Suprapubic skin (tissue), 4 donors: ENCODE results near the gene SLC26A8. TPM values are rescaled to one million over a fixed set of nuclear protein-coding genes. Genes with fewer than 3 reads are reported as not detected.

ENCODE experiments used
- DNase-seq, 2 donors: peaks; one replicate each; pipeline ENCODE4 v3.0.0-alpha.2; 2019; ENCODE audit warnings: low spot score in 2 of 2
- H3K27ac ChIP-seq: fragments of 200-600 bp; sonication (generic); one replicate; pipeline ENCODE4 v1.5.1; 2019
- H3K27me3 ChIP-seq: fragments of 200-600 bp; sonication (generic); one replicate; pipeline ENCODE4 v1.5.1; 2019
- H3K36me3 ChIP-seq: fragments of 200-600 bp; sonication (generic); one replicate; pipeline ENCODE4 v1.5.1; 2019
- H3K4me1 ChIP-seq: fragments of 200-600 bp; sonication (generic); one replicate; pipeline ENCODE4 v1.5.1; 2019
- H3K4me3 ChIP-seq: fragments of 200-600 bp; sonication (generic); one replicate; pipeline ENCODE4 v1.5.1; 2019; ENCODE audit warnings: mild to moderate bottlenecking
- H3K9me3 ChIP-seq: fragments of 200-600 bp; sonication (generic); one replicate; pipeline ENCODE4 v1.5.1; 2019
- EP300 ChIP-seq: sonication (generic); formaldehyde crosslinking; IDR thresholded peaks from one replicate; pipeline ENCODE4 v1.6.1; 2017; ENCODE audit warnings: antibody characterized with exemption
- POLR2A ChIP-seq, 2 donors: fragments of 450-650 bp; IDR thresholded peaks; one replicate each; pipeline ENCODE4 v1.6.1; 2017; ENCODE audit warnings: antibody characterized with exemption in 2 of 2, mild to moderate bottlenecking in 2 of 2, moderate library complexity in 2 of 2
- POLR2AphosphoS5 ChIP-seq, 3 donors: sonication (generic); formaldehyde crosslinking; IDR thresholded peaks; one replicate each; pipeline ENCODE4 v1.6.1; 2017; ENCODE audit warnings: antibody characterized with exemption in 3 of 3
- WGBS: methylation state at CpG from one replicate; pipeline ENCODE4 v1.1.5; 2018; 5-methylcytosine and 5-hydroxymethylcytosine counted together
- total RNA-seq, 4 donors: library from RNA; depleted of rRNA; stranded (reverse); fragments of >200 nt; gene quantifications; one replicate each; pipeline ENCODE4 v1.1.0, GENCODE V29; 2016
- TF ChIP-seq, protein P1 (sequence below), 2 donors: fragments of 200-600 bp in 1 of 2; fragments of 450-650 bp in 1 of 2; sonication (generic) in 1 of 2; IDR thresholded peaks; one replicate each; pipeline ENCODE4 v1.5.1; 2016 to 2019; ENCODE audit warnings: antibody characterized with exemption in 2 of 2, mild to moderate bottlenecking in 1 of 2, moderate library complexity in 1 of 2

SLC26A8 gene
- total RNA-seq, 4 donors from 2014 or later: not detected

- WGBS: 100% methylated on average over 2 of the region's 2 CpGs
- H3K27ac ChIP-seq: peak overlapping the region; percentile 0
- no peaks in the 10 kb centered on the region for H3K9me3 ChIP-seq
- TF ChIP-seq POLR2A (IDR thresholded peaks at IDR 0.05) (no peak), POLR2AphosphoS5 (IDR thresholded peaks at IDR 0.05) (no peak)
- TF ChIP-seq, protein P1, sequence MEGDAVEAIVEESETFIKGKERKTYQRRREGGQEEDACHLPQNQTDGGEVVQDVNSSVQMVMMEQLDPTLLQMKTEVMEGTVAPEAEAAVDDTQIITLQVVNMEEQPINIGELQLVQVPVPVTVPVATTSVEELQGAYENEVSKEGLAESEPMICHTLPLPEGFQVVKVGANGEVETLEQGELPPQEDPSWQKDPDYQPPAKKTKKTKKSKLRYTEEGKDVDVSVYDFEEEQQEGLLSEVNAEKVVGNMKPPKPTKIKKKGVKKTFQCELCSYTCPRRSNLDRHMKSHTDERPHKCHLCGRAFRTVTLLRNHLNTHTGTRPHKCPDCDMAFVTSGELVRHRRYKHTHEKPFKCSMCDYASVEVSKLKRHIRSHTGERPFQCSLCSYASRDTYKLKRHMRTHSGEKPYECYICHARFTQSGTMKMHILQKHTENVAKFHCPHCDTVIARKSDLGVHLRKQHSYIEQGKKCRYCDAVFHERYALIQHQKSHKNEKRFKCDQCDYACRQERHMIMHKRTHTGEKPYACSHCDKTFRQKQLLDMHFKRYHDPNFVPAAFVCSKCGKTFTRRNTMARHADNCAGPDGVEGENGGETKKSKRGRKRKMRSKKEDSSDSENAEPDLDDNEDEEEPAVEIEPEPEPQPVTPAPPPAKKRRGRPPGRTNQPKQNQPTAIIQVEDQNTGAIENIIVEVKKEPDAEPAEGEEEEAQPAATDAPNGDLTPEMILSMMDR (IDR thresholded peaks at IDR 0.05): no peak
- H3K36me3 ChIP-seq: no peaks in the 10 kb centered on the region
- peaks cover 2% of the 10 kb centered on the region for H3K4me1 ChIP-seq
- DNase-seq: no peak
- no peaks in the 10 kb centered on the region for H3K27me3 ChIP-seq
- no peak overlapping the region for H3K4me3 ChIP-seq
These were observed 97.8 kb downstream of the SLC26A8 start for GRCh38 chr6:35926509-35927215.

DNA sequence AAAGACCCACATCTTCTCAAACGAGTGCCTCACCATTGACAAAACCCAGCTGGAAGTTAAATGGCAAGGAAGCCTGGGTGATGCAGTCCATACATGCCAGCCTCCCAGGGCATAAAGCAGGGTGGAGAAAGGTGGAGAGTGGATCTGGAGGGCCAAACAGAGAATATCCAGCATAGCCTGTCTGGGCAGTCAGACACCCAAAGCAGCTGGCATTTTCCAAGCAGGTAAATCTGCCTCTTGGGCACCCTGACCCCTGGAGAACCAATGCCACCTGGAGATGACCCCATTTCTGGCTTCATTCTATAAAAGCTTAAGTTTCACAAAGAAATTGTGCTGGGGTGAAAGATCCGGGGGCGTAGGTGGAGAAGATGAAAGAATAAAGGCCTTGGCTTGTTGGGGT lies 98.5 kb downstream of the SLC26A8 start:
- Histone ChIP-seq H3K4me3 (no peak overlapping the region), H3K36me3 (no peaks in the 10 kb centered on the region), H3K27me3 (no peaks in the 10 kb centered on the region), H3K9me3 (no peaks in the 10 kb centered on the region), H3K27ac (peak overlapping the region; percentile 12), H3K4me1 (peaks cover 8% of the 10 kb centered on the region)
- no peak for DNase-seq
- WGBS: 80% methylated on average over 3 of the region's 3 CpGs
- TF ChIP-seq EP300: no peak
- TF ChIP-seq POLR2A (IDR thresholded peaks at IDR 0.05): no peak
- TF ChIP-seq POLR2AphosphoS5 (IDR thresholded peaks at IDR 0.05): no peak
- TF ChIP-seq, protein P1 (IDR thresholded peaks at IDR 0.05): no peak

DNA sequence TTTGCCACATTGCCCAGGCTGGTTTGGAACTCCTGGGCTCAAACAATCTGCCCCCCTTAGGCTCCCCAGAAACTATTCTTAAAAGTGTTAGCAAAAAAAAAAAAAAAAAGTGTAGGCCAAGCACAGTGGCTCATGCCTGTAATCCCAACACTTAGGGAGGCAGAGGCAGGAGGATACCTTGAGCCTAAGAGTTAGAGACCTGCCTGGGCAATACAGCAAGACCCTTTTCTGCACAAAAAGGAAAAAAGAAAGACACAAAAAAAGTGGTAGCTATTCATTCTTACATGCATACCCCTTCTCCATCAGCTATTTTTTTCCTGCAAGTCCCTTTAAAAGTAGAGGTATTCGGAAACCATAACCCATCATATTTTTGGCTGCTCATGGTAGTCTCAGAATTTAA lies 100.3 kb downstream of the SLC26A8 start:
- 94% methylated on average over 1 of the region's 1 CpG for WGBS
- Histone ChIP-seq H3K27ac (no peak overlapping the region), H3K36me3 (no peaks in the 10 kb centered on the region), H3K4me1 (peaks cover 20% of the 10 kb centered on the region), H3K9me3 (no peaks in the 10 kb centered on the region), H3K27me3 (no peaks in the 10 kb centered on the region), H3K4me3 (no peak overlapping the region)
- DNase-seq: no peak
- TF ChIP-seq, protein P1 (IDR thresholded peaks at IDR 0.05): no peak
- no peak for TF ChIP-seq POLR2AphosphoS5 (IDR thresholded peaks at IDR 0.05)
- TF ChIP-seq EP300: no peak
- TF ChIP-seq POLR2A (IDR thresholded peaks at IDR 0.05): no peak

DNA sequence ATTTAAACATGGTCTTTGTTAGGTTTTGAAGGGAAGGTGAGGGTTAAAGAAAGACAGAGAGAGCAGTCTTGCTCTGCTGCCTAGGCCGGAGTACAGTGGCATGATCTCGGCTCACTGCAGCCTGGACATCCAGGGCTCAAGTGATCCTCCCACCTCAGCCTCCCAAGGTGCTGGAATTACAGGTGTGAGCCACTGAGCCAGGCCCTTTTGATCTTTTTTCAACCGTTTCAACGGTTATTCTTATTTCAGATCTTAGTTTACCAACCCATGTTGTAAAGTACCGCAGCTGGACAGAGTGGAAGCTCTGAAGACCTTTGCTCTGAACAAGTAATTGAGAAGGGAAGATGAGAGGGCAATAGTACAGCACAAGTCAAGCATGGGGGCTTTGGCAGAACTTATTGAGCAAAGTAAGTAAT lies 102.3 kb downstream of the SLC26A8 start:
- Histone ChIP-seq H3K27me3 (no peaks in the 10 kb centered on the region), H3K36me3 (no peaks in the 10 kb centered on the region), H3K27ac (no peak overlapping the region), H3K4me3 (no peak overlapping the region), H3K9me3 (no peaks in the 10 kb centered on the region), H3K4me1 (peaks cover 33% of the 10 kb centered on the region)
- TF ChIP-seq EP300 (no peak), POLR2A (IDR thresholded peaks at IDR 0.05) (no peak), POLR2AphosphoS5 (IDR thresholded peaks at IDR 0.05) (no peak)
- TF ChIP-seq, protein P1 (IDR thresholded peaks at IDR 0.05): no peak
- WGBS: 77% methylated on average over 5 of the region's 5 CpGs
- no peak for DNase-seq

DNA sequence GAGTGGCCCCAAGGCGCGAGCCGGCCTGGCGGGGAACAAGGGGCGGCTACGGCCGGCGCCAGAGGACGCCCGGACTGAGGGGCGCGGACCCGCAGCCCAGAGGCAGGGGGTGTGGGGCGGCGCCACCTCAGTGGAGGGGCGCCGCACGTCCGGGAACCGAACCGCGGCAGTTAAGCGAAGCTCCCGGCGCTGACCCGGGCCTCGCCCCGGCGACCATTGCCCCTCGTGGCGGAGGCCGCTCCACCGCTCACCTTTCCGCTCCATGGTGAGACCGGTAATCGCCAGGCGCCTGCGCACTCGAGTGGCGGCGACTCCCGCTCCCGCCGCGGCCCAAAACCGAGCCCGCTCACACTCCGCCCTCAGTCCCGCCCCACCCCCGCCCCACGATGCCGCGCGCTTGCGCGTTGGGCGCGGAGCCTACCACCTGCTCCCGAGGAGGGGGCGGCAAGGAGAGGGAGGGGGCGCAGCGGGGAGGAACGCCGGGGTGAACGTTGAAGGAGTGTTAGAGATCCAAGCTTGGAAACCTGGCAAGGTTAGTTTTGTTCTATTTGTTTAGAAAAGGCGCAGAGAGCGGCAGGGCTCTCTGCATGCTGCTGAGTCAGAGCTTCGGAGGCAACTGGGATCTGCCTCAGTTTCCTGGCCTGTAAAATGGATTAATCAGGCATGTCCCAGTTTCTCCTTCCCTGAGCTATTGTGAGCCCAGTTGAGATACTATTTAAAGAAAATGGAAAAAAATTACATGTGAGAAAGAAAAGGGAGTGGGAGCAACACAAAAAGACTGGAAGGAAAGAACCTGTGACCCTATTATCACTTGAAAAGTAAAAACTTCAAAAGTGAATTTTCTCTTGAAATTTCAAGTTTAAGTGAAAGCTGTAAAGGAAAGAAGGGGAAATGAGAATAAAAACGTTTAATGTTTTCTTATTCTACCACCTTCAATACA lies 103.4 kb downstream of the SLC26A8 start, which contains the start of gene SRPK1:
SRPK1 (minus strand) TSS at position 306 of the 940 bp plus-strand sequence; CDS start at position 264, 42 bp downstream.
- peak; percentile 88 to 90 for DNase-seq
- peak in 1 of 3 donors; percentile 2 for TF ChIP-seq POLR2AphosphoS5 (IDR thresholded peaks at IDR 0.05)
- TF ChIP-seq, protein P1 (IDR thresholded peaks at IDR 0.05): no peak
- no peak for TF ChIP-seq EP300
- no peak for TF ChIP-seq POLR2A (IDR thresholded peaks at IDR 0.05)
- H3K9me3 ChIP-seq: no peaks in the 10 kb centered on the region
- peak within 1 kb of the TSS; percentile 98 for H3K4me3 ChIP-seq
- WGBS: under 1% methylated on average over 17 of the region's 69 CpGs
- H3K36me3 ChIP-seq: peaks cover 4% of the 10 kb centered on the region
- H3K27me3 ChIP-seq: no peaks in the 10 kb centered on the region
- H3K4me1 ChIP-seq: peaks cover 33% of the 10 kb centered on the region
- H3K27ac ChIP-seq: peak within 1 kb of the TSS; percentile 82
